Muscle layer of colon (tissue), 2 donors: ENCODE results near the gene CLRN3.

Experiments used
- H3K27ac ChIP-seq: one replicate; pipeline ENCODE4 v1.7.0; 2013; ENCODE audit warnings: low read depth, mild to moderate bottlenecking, low read length, moderate library complexity
- H3K27me3 ChIP-seq, 2 donors: one replicate each; pipeline ENCODE4 v1.7.0; 2013; ENCODE audit warnings: low read length in 2 of 2, mild to moderate bottlenecking in 2 of 2; ENCODE audit not compliant: insufficient read depth in 2 of 2, control insufficient read depth in 1 of 2
- H3K36me3 ChIP-seq: one replicate; pipeline ENCODE4 v1.7.0; 2013; ENCODE audit warnings: mild to moderate bottlenecking, low read length; ENCODE audit not compliant: insufficient read depth
- H3K4me1 ChIP-seq: one replicate; pipeline ENCODE4 v1.7.0; 2013; ENCODE audit warnings: mild to moderate bottlenecking, low read length; ENCODE audit not compliant: insufficient read depth
- H3K4me3 ChIP-seq, 2 donors: one replicate each; pipeline ENCODE4 v1.7.0; 2013; ENCODE audit warnings: low read length in 2 of 2, low read depth in 1 of 2, mild to moderate bottlenecking in 1 of 2, moderate library complexity in 1 of 2
- H3K9ac ChIP-seq: one replicate; pipeline ENCODE4 v1.7.0; 2013; ENCODE audit warnings: low read length
- H3K9me3 ChIP-seq: one replicate; pipeline ENCODE4 v1.7.0; 2013; ENCODE audit warnings: mild to moderate bottlenecking, low read length
- donor health status: abdominal sarcoma.
- donor health status: Adenocarcinoma of cecum.

Gene CLRN3

DNA sequence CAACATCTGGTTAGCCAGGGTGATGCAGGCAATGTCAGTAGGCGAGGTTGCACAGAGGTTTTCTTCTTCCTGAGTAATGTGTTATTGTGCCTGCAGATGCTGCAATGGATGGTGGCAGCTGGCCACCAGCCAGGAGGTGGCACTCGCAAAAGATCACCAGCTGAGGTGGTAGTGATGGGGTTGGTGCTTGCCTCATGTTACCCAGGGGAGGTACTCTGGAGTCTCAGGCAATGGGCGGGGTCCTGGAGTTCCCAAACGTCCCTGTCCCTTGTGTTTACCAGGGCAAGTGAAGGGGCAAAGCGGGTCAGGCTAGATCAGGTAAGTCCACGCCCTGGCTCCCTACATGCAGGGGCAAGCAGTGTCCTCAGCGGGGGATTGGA, 21.1 kb downstream of the CLRN3 start:
- H3K27ac ChIP-seq = no peak overlapping the region
- no peaks in the 10 kb centered on the region for H3K9me3 ChIP-seq
- H3K4me3 ChIP-seq = no peak overlapping the region
- no peaks in the 10 kb centered on the region for H3K4me1 ChIP-seq
- H3K9ac ChIP-seq = no peak overlapping the region
- H3K27me3 ChIP-seq = no peaks in the 10 kb centered on the region
- no peaks in the 10 kb centered on the region for H3K36me3 ChIP-seq

DNA sequence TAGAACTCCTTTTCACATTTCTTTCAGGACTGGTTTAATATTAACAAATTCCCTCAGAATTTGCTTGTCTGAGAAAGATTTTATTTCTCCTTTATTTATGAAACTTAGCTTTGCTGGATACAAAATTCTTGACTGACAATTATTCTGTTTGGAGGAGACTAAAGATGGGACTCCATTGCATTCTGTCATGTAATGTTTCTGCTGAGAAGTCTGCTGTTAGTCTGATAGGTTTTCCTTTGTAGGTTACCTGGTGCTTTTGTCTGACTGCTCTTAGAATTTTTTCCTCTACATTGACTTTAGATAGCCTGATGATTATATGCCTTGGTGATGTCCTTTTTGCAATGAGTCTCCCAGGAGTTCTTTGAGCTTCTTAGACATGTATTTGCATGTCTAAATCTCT, 23.4 kb downstream of the CLRN3 start:
- Histone ChIP-seq H3K4me3 (no peak overlapping the region), H3K4me1 (no peaks in the 10 kb centered on the region), H3K27me3 (no peaks in the 10 kb centered on the region), H3K9ac (no peak overlapping the region), H3K27ac (no peak overlapping the region), H3K9me3 (no peaks in the 10 kb centered on the region), H3K36me3 (no peaks in the 10 kb centered on the region)

DNA sequence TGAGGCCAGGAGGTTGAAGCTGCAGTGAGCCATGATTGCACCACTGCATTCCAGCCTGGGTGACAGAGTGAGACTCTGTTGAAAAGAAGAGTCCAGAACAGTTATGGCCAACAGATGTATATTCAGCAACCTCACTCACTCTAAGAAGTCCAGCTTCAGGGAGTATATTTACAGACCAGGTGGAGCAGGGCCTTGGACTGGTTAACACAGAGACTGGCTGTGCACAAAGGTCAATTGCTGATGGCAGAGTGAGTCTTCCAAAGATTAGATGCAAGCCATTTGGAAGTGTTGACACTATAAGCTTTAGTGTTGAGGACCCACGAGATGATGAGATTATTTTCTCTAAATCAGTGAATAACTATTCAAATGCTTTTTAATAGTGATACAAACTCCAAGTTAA, 24.9 kb downstream of the CLRN3 start:
- Histone ChIP-seq H3K27me3 (no peaks in the 10 kb centered on the region), H3K9me3 (no peaks in the 10 kb centered on the region), H3K9ac (no peak overlapping the region), H3K36me3 (no peaks in the 10 kb centered on the region), H3K4me1 (no peaks in the 10 kb centered on the region), H3K27ac (no peak overlapping the region), H3K4me3 (no peak overlapping the region)

DNA sequence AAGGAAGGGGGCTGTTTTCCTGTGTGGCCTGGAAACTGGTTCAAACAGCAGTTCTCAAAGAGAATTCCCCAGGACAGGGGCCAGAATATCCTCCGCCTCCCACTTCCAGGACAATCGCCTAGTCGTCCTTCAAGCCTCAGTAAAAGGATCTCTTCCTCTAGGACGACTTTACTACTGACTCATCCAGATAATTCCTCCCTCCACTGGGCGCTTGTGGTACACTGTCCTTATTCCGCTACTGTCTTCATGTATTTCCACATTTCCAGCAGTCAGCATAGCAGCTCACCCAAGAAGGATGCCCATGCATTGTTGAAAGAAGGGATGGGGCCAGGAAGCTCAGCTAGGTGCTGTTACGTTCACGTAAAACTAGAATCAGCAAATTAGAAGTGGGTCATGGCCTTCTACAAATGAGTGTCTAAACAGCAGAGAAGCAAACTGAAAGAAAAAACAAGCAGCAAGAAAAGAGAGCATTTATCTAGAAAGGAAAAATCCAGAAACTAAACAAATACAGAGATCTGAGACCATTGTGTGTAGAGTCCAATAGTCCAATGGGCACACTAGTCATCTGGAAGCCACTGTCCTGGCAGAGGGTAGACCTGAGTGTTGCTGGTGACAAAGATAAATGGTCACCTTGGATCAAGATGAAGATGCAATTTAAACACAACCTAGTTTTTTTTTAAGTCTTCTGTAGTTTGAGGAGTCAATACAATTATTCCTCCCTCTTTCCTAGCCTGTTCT, 26.3 kb downstream of the CLRN3 start:
- Histone ChIP-seq H3K9ac (no peak overlapping the region), H3K9me3 (no peaks in the 10 kb centered on the region)

DNA sequence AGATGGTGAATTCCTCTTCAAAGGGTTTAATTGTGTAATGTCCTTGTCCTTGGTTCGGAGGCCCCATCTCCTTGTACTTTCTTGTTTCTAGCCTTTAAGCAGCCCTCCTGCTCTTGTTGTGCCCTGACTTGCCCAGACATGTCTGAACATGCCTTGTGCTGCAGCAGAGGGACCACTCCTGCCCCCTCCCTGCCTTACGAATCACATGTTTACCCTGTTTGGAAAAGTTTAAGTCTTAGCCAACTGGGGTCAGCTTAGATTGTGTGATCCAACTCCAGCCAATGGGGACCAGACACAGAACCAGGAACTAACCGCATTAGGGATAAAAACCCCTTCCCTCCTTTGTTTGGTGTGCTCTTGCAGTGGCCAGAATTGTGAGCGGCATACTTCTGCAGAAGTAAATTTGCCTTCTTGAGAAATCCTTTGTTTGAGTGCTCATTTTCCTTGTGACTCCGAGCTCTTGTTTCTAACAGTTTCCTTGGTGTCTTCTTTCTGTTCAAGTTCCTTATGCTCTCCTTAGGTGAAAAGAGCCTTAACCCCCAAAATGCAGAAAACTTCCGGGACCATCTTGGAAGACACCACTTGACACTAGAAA, 29.4 kb downstream of the CLRN3 start:
- Histone ChIP-seq H3K4me1 (no peaks in the 10 kb centered on the region), H3K9ac (no peak overlapping the region), H3K9me3 (no peaks in the 10 kb centered on the region), H3K36me3 (no peaks in the 10 kb centered on the region), H3K27ac (no peak overlapping the region), H3K27me3 (no peaks in the 10 kb centered on the region), H3K4me3 (no peak overlapping the region)

More for the DNA sequence above, 26.3 kb downstream of the CLRN3 start:
- no peak overlapping the region for H3K27ac ChIP-seq
- no peaks in the 10 kb centered on the region for H3K36me3 ChIP-seq
- H3K4me3 ChIP-seq = no peak overlapping the region
- H3K27me3 ChIP-seq = no peaks in the 10 kb centered on the region
- H3K4me1 ChIP-seq = no peaks in the 10 kb centered on the region

DNA sequence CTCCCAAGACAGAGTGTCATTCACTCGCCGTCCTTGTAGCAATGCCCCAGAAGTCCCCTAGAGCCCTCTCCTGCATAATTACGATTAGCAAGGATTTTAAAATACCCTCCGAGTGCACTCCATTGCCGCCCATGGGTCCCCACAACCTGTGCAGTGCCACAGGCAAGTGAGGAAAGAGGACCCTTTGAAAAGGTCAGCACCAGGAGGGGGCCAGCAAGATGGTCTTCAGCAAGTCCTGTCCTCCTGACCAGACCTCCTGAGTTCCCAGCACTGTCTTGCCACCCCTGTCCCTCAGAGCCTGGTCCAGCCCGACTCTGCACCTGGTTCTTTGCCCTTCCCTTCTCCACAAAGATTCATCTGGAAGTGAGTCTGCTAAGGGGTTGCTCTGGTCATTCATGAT, 32.1 kb downstream of the CLRN3 start:
- H3K4me1 ChIP-seq = no peaks in the 10 kb centered on the region

DNA sequence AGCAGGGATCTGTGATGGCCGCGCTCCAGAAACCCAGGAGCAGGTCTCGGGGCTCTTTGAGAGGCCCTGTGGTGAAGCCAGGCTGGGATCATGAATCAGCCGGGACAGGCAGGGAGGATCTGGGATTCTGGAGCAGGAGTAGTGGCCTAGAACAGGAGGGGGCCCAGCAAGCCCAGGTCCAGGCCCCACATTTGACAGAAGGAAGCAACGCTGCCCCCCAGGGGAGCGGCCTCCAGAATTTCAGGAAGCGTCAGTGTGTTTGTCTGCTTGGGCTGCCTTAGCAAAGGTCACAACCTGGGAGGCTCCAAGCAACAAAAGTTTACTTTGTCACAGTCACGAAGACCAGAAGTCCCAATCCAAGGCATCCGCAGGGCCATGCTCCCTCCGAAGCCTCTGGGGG, 36.8 kb downstream of the CLRN3 start:
- Histone ChIP-seq H3K4me3 (no peak overlapping the region), H3K27me3 (peaks cover 0 to 3% of the 10 kb centered on the region in 2 donors), H3K27ac (no peak overlapping the region), H3K9me3 (no peaks in the 10 kb centered on the region), H3K36me3 (no peaks in the 10 kb centered on the region), H3K9ac (no peak overlapping the region), H3K4me1 (no peaks in the 10 kb centered on the region)

More for the DNA sequence above, 32.1 kb downstream of the CLRN3 start:
- no peaks in the 10 kb centered on the region for H3K36me3 ChIP-seq
- no peaks in the 10 kb centered on the region for H3K27me3 ChIP-seq
- no peaks in the 10 kb centered on the region for H3K9me3 ChIP-seq
- no peak overlapping the region for H3K27ac ChIP-seq
- H3K9ac ChIP-seq = no peak overlapping the region
- H3K4me3 ChIP-seq = no peak overlapping the region

DNA sequence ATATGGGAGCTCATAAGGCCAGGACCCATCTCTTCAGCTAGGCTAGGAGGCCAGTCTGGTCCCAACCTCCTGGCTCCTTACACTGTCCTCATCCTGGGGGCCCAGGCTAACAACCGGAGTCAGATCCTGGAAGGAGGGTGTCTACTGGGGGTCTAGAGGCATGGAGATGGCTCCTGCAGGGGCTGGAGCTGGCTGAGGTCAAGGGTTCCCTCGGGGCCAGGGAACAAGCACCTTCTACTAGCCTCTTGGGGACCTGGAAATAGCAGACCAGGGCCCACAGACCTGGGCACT, 37.2 kb downstream of the CLRN3 start:
- H3K27ac ChIP-seq = no peak overlapping the region
- H3K9ac ChIP-seq = no peak overlapping the region
- H3K36me3 ChIP-seq = no peaks in the 10 kb centered on the region
- H3K4me1 ChIP-seq = no peaks in the 10 kb centered on the region
- H3K27me3 ChIP-seq = peaks cover 0 to 3% of the 10 kb centered on the region in 2 donors
- H3K9me3 ChIP-seq = no peaks in the 10 kb centered on the region
- no peak overlapping the region for H3K4me3 ChIP-seq

DNA sequence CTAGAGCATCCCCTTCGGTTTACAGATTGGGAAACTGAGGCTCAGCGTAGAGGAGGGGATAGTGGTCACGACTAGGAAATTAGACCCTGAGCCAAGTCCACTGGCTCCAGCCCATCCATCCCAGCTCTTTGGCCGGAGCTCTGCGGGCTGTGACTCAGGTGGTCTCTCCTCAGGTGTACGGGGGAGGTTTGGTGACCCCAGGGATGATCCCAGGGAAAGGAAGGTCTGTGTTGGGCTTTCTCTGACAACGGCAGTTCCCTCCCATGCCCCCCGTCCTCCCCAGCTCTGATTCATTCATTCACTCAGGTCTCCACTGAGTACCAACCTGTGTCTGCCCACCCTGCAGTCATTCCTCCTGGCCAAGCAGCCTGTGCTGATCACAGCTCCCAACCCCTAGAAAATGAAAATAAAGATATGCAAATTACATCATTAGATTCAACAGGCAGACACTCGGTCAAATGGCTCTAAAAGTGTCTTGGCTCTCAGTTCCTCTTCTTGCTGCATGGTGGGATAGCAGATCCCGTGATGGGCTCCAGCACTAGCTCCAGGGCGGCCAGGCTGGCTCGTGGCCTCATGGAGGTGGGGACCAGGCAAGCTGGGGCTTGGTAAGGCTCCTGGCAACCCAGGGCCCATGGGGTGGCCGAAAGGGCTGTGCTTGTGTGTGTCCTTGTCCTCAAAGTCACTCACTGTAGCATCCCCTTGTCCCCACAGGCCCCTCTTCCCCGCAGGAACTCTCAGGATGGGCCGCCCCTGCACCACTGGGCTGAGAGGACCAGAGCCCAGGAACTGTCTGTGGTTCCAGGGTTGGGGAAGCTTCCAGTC, 37.8 kb downstream of the CLRN3 start:
- Histone ChIP-seq H3K9ac (no peak overlapping the region), H3K27me3 (peaks cover 0 to 3% of the 10 kb centered on the region in 2 donors), H3K27ac (no peak overlapping the region), H3K4me1 (no peaks in the 10 kb centered on the region), H3K9me3 (no peaks in the 10 kb centered on the region), H3K36me3 (no peaks in the 10 kb centered on the region), H3K4me3 (no peak overlapping the region)

DNA sequence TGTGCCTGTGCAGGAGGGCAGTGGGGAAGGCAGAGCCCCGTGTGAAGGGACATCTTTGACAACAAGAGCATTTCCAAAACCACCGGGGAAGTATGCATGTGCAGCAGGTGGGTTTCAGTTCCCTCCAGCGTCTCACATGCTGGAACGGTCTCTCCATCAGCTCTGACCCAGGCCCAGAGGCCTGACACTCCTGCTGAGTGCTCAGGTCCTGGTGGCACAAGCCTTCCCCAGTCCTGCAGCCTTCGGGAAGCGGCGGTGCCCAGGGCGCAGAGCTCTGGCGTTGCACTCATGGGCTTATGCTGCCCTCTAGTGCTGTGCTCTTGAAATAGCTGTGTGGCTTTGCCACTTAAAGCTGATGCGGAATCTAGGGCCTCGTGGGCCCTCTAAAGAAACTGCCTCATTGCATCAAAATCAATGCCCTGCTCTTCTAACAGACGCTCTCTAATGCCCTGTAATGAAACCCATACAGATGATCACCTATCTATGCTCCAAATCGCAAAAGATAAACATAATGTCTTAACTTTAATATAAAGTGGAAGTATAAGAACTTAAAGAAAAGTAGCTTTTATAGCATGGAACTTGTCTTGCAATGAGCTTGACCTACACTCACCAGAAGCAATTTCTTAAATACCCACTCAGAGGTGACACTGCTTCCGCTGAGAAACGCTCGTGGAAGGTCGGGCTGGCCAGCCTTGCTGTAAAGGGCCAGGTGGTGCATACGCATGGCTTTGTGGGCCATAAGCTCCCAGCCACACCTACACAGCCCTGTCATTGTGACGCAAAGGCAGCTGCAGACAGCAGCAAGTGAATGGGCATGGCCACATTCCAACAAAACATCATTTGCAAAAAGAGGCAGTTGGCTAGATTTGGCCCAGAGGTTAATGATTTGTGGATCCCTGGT, 38.6 kb downstream of the CLRN3 start:
- no peaks in the 10 kb centered on the region for H3K4me1 ChIP-seq
- H3K9ac ChIP-seq = no peak overlapping the region
- no peaks in the 10 kb centered on the region for H3K9me3 ChIP-seq
- H3K27me3 ChIP-seq = peaks cover 0 to 3% of the 10 kb centered on the region in 2 donors
- no peak overlapping the region for H3K4me3 ChIP-seq
- H3K36me3 ChIP-seq = no peaks in the 10 kb centered on the region
- H3K27ac ChIP-seq = no peak overlapping the region

DNA sequence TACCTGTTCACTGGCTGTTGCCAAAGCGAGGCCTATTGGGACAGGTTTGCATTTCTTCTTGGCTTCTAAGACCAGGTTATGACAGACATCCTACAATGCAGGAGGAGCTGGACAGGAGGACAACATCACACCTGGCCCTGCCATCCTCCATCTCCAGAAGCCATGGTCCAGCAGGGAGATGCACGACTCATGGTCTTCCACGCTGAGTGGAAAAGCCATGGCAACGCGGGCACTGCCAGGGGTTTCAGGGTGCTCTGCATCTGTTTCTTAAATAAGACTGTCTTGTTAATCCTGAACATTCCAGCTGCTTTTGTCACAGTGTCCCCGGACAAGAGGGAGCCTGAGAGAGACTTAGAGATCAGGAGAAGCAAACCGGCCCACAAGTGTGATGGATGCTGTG, 40.3 kb downstream of the CLRN3 start:
- no peaks in the 10 kb centered on the region for H3K36me3 ChIP-seq
- H3K27ac ChIP-seq = no peak overlapping the region
- no peak overlapping the region for H3K4me3 ChIP-seq
- no peaks in the 10 kb centered on the region for H3K4me1 ChIP-seq
- no peak overlapping the region for H3K9ac ChIP-seq
- peaks cover 0 to 3% of the 10 kb centered on the region in 2 donors for H3K27me3 ChIP-seq
- no peaks in the 10 kb centered on the region for H3K9me3 ChIP-seq
